Brain microvascular endothelial cell (primary cell): ENCODE data around the gene PDGFD.

Experiments
- DNase-seq: peaks from one replicate; pipeline ENCODE4 v3.0.0-alpha.2; 2020
- H3K27ac ChIP-seq: fragments of 250-450 bp; sonication (Bioruptor Pico); 2 replicates; pipeline ENCODE4 v1.5.1; 2020; ENCODE audit warnings: mild to moderate bottlenecking, moderate library complexity
- H3K27me3 ChIP-seq: fragments of 250-450 bp; sonication (Bioruptor Pico); replicated peaks from 2 replicates; pipeline ENCODE4 v1.5.1; 2020; ENCODE audit warnings: mild to moderate bottlenecking
- H3K36me3 ChIP-seq: fragments of 250-450 bp; sonication (Bioruptor Pico); replicated peaks from 2 replicates; pipeline ENCODE4 v1.5.1; 2020; ENCODE audit warnings: mild to moderate bottlenecking
- H3K4me3 ChIP-seq: 2 replicates; pipeline ENCODE4 v1.5.1; 2011; ENCODE audit warnings: low read depth, mild to moderate bottlenecking, control low read depth, low read length, moderate library complexity
- in situ Hi-C: cut with HindIII; loops from 2 replicates; pipeline ENCODE4 v1.10.0; 2017; ENCODE audit warnings: low sequenced_read_pairs, low pct_ligation_motif_present
- TF ChIP-seq, protein P1 (sequence below): IDR thresholded peaks from 2 replicates; pipeline ENCODE4 v1.5.1; 2011; ENCODE audit warnings: low read depth, mild to moderate bottlenecking, moderate library complexity, low read length, control low read depth, inconsistent platforms; ENCODE audit errors: missing control alignments

Gene PDGFD

DNA sequence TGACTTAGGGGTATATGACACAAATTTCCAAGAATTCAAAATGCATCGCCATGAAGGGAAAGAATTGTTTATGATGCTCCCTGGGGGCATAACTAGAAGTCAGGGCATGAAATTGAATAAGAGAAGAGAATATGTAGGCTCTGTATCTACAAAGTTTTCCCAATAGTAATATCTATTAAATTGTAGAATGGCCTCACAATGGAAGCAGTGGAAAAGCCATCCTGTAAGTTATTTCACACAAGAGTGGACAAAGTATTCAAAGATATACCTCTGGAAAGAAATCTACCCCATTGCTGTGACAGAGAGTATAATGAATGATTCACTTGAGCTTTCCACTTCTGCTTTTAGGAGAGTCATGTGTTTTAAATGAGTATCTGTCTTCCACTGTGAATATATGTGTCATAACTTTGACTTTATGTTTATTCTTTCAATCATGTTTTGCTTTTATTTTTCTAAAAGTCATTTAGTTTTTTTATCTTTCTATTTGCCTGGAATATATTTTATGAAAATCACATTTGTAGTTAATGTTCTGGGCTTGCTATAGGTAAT is 193.2 kb downstream of the PDGFD start:
- TF ChIP-seq, protein P1, sequence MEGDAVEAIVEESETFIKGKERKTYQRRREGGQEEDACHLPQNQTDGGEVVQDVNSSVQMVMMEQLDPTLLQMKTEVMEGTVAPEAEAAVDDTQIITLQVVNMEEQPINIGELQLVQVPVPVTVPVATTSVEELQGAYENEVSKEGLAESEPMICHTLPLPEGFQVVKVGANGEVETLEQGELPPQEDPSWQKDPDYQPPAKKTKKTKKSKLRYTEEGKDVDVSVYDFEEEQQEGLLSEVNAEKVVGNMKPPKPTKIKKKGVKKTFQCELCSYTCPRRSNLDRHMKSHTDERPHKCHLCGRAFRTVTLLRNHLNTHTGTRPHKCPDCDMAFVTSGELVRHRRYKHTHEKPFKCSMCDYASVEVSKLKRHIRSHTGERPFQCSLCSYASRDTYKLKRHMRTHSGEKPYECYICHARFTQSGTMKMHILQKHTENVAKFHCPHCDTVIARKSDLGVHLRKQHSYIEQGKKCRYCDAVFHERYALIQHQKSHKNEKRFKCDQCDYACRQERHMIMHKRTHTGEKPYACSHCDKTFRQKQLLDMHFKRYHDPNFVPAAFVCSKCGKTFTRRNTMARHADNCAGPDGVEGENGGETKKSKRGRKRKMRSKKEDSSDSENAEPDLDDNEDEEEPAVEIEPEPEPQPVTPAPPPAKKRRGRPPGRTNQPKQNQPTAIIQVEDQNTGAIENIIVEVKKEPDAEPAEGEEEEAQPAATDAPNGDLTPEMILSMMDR = no peak
- no peak overlapping the region for H3K4me3 ChIP-seq
- in situ Hi-C loops = no loop called here
- no peak overlapping the region for H3K27ac ChIP-seq
- H3K36me3 ChIP-seq = no peaks in the 10 kb centered on the region
- DNase-seq = no peak
- H3K27me3 ChIP-seq = no peaks in the 10 kb centered on the region

DNA sequence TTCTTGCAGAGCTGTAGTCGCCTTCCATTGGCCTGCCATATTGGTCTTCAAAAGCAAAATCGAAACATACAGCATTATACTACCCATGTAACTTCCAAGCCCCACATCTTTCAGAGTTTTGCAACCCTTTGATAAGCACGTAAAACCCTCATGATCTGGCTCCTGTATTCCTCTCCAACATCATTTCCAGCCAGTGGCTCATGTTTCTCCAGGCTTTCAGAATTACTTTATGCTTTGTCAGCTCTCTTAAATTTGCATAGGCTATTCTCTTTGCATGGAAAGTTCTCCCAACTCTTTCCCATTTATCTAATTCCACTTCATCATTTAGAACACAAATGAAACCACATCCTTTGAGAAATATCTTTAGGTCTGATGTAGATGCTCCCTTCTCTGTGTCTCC is 195.3 kb downstream of the PDGFD start:
- H3K27ac ChIP-seq = no peak overlapping the region
- TF ChIP-seq, protein P1 = no peak
- H3K27me3 ChIP-seq = no peaks in the 10 kb centered on the region
- no peaks in the 10 kb centered on the region for H3K36me3 ChIP-seq
- no peak overlapping the region for H3K4me3 ChIP-seq
- in situ Hi-C loops = no loop called here
- no peak for DNase-seq

DNA sequence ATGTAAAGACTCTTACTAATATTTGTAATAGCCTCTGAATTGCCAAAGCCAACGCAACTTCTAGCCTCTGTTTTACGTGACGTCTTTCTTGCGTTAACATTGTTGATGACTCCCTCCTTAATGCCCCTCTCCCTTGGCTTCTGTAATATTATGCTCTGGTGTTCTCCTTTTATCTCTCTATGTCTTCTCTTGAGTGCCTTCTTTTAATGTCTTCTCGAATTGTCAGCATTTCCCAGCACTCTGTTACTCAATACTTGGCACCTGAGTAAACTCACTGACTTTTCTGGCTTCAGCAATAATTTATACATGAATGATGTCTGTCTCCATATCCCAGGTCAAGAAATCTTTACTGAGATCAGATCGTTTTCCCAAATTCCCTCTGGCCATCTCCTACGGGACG is 196.0 kb downstream of the PDGFD start:
- in situ Hi-C loops = no loop called here
- Histone ChIP-seq H3K27ac (no peak overlapping the region), H3K27me3 (no peaks in the 10 kb centered on the region), H3K36me3 (no peaks in the 10 kb centered on the region), H3K4me3 (no peak overlapping the region)
- TF ChIP-seq, protein P1 = no peak
- no peak for DNase-seq

DNA sequence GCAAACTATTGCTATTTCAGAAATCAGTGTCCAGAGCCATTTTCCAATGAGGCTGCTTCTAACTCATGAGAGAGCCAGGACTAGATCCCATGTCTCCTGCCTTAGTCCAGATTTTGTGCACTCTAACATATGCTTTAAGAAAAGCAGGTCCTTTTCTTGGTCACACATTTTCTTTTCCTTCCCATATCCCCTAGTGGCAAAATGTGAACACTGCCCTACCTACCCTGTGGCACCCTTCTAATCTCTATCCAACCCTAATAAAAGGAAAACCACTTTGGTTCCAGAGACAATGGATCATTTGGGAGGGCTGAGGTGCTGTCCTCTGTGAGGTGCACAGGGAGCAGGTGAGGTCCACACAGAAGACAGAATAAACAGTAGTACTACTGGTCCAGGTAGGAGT is 199.6 kb downstream of the PDGFD start:
- in situ Hi-C loops = no loop called here
- TF ChIP-seq, protein P1 = peak; percentile 18

DNA sequence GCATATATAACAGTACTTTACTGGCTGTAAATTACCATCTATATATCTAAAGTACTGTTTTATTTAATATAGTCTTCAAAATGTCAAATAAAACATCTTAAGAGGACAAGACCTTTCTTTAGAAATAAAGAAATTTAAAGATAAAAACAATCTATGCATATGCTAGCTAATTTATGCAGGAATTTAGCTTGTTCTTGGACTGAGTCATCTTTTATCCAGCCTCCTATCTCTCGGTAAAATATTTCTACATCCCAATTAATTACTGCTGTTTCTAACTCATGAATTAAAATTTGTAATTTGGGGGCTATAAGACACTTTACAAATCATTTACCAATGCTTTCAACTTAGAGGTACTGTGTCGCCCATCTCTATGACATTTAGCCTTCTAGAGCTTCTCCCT is 200.3 kb downstream of the PDGFD start:
- no peak overlapping the region for H3K4me3 ChIP-seq
- no peaks in the 10 kb centered on the region for H3K27me3 ChIP-seq
- H3K36me3 ChIP-seq = no peaks in the 10 kb centered on the region
- no peak overlapping the region for H3K27ac ChIP-seq
- DNase-seq = no peak
- TF ChIP-seq, protein P1 = no peak
- in situ Hi-C loops = no loop called here

More for the DNA sequence above, 199.6 kb downstream of the PDGFD start:
- H3K27me3 ChIP-seq = no peaks in the 10 kb centered on the region
- DNase-seq = no peak
- H3K27ac ChIP-seq = no peak overlapping the region
- no peak overlapping the region for H3K4me3 ChIP-seq
- no peaks in the 10 kb centered on the region for H3K36me3 ChIP-seq

DNA sequence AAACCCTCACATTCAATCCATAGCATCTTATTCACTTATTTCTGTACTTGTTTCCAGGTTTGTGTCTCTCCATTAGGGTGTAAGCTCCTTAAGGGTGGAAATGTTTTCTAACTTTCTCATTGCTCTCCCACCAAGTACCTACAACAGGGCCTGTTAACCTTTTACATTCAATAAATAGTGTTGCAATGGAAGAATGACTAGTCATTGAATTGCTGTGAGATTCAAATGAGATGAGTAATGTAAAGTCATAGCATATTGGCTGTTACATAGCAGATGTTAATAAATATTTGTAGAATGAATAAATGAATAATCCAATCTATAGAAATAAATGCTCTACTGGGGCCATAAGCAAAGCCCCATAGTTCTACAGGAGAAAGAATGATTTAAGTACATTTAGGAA is 202.9 kb downstream of the PDGFD start:
- Histone ChIP-seq H3K36me3 (no peaks in the 10 kb centered on the region), H3K4me3 (no peak overlapping the region), H3K27me3 (no peaks in the 10 kb centered on the region), H3K27ac (peak overlapping the region; percentile 48)
- in situ Hi-C loops = no loop called here
- peak; percentile 9 for DNase-seq
- TF ChIP-seq, protein P1 = no peak
